Transverse colon (tissue), 4 donors: Measurements from ENCODE around the gene RSRC1. TPM values are rescaled to one million over a fixed set of nuclear protein-coding genes. Genes with fewer than 3 reads are reported as not detected.

Source experiments
- DNase-seq: peaks from one replicate; pipeline ENCODE4 v3.0.0-alpha.2; 2019
- H3K27ac ChIP-seq, 4 donors: fragments of 200-600 bp; sonication (generic); 2 replicates each; pipeline ENCODE4 v1.5.1; 2016 to 2018; ENCODE audit warnings: inconsistent platforms in 4 of 4
- H3K27me3 ChIP-seq: fragments of 200-600 bp; sonication (generic); 2 replicates; pipeline ENCODE4 v1.5.1; 2017; ENCODE audit warnings: inconsistent platforms
- H3K36me3 ChIP-seq, 4 donors: fragments of 200-600 bp; sonication (generic); 2 replicates each; pipeline ENCODE4 v1.5.1; 2017 to 2019; ENCODE audit warnings: inconsistent platforms in 4 of 4
- H3K4me1 ChIP-seq, 4 donors: fragments of 200-600 bp; sonication (generic); 2 replicates each; pipeline ENCODE4 v1.5.1; 2017 to 2020; ENCODE audit warnings: inconsistent platforms in 4 of 4
- H3K4me3 ChIP-seq, 4 donors: fragments of 200-600 bp; sonication (generic); 1 replicate in 1 of 4; 2 replicates in 3 of 4; pipeline versions ENCODE4 v1.5.1 to v1.6.1; 2017 to 2019; ENCODE audit warnings: inconsistent platforms in 4 of 4
- H3K9me3 ChIP-seq, 2 donors: fragments of 200-600 bp; sonication (generic); 2 replicates each; pipeline ENCODE4 v1.5.1; 2017 to 2019; ENCODE audit warnings: inconsistent platforms in 2 of 2
- CTCF ChIP-seq, 5 experiments: fragments of 200-600 bp in 3 of 5; fragments of 450-650 bp in 2 of 5; sonication (generic) in 3 of 5; IDR thresholded peaks; 1 replicate in 2 of 5; 2 replicates in 3 of 5; pipeline ENCODE4 v1.5.1; 2016 to 2017; ENCODE audit warnings: antibody characterized with exemption in 5 of 5, inconsistent platforms in 3 of 5, mild to moderate bottlenecking in 2 of 5, moderate library complexity in 1 of 5
- EP300 ChIP-seq: sonication (generic); formaldehyde crosslinking; IDR thresholded peaks from one replicate; pipeline ENCODE4 v1.6.1; 2017; ENCODE audit warnings: antibody characterized with exemption, low read depth
- POLR2A ChIP-seq: fragments of 450-650 bp; IDR thresholded peaks from one replicate; pipeline ENCODE4 v1.6.1; 2016; ENCODE audit warnings: antibody characterized with exemption, mild to moderate bottlenecking, moderate library complexity
- POLR2AphosphoS5 ChIP-seq, 3 donors: sonication (generic); formaldehyde crosslinking; IDR thresholded peaks; one replicate each; pipeline ENCODE4 v1.6.1; 2016; ENCODE audit warnings: antibody characterized with exemption in 3 of 3
- WGBS, 2 donors: methylation state at CpG; one replicate each; pipeline ENCODE4 v1.1.5; 2018; ENCODE audit warnings: low coverage in 1 of 2; 5-methylcytosine and 5-hydroxymethylcytosine counted together
- in situ Hi-C, 4 donors: fragments of 200-750 bp; cut with MboI; loops; one replicate each; pipeline versions ENCODE4 v1.15.0 to v1.15.1; 2017; ENCODE audit warnings: low sequenced_read_pairs in 3 of 4, low pct_ligation_motif_present in 1 of 4, low pct_unique_long_range_greater_than_20kb in 1 of 4
- intact Hi-C: fragments of 100-400 bp; cut with DNase I; formaldehyde crosslinking; loops from one replicate; pipeline ENCODE4 v1.15.1; 2023; ENCODE audit warnings: low total_unique reads
- total RNA-seq, 4 donors: library from RNA; depleted of rRNA; stranded (reverse); fragments of >200 nt; gene quantifications; one replicate each; pipeline ENCODE4 v1.1.0, GENCODE V29; 2016

Gene RSRC1
- total RNA-seq, 4 donors from 2014 or later: 5.6 to 65.1 (median 37.1) TPM

GRCh38 chr3:158200955-158201354 is 91.1 kb downstream of the RSRC1 start:
- no peaks in the 10 kb centered on the region for H3K4me1 ChIP-seq
- peaks cover 25 to 31% of the 10 kb centered on the region in 2 donors for H3K9me3 ChIP-seq
- no peak overlapping the region for H3K27ac ChIP-seq
- H3K27me3 ChIP-seq: no peaks in the 10 kb centered on the region
- TF ChIP-seq POLR2AphosphoS5 (IDR thresholded peaks at IDR 0.05) (no peak), EP300 (no peak)
- peaks cover 0 to 19% (median 4%) of the 10 kb centered on the region in 4 donors for H3K36me3 ChIP-seq
- no peak overlapping the region for H3K4me3 ChIP-seq
- in situ Hi-C loops (no loop called here), intact Hi-C loops (no loop called here)
- no peak for DNase-seq

GRCh38 chr3:158205324-158205723 is 95.4 kb downstream of the RSRC1 start:
- no peak overlapping the region for H3K4me3 ChIP-seq
- H3K36me3 ChIP-seq: peaks cover 0 to 13% (median 4%) of the 10 kb centered on the region in 4 donors
- in situ Hi-C loops (no loop called here), intact Hi-C loops (no loop called here)
- H3K9me3 ChIP-seq: peaks cover 13 to 15% of the 10 kb centered on the region in 2 donors
- WGBS, 2 donors: 47 to 61% methylated on average over 2 of the region's 2 CpGs
- no peaks in the 10 kb centered on the region for H3K4me1 ChIP-seq
- no peak for TF ChIP-seq POLR2A
- no peak for TF ChIP-seq POLR2AphosphoS5 (IDR thresholded peaks at IDR 0.05)
- TF ChIP-seq EP300: no peak
- TF ChIP-seq CTCF (IDR thresholded peaks at IDR 0.05): no peak
- DNase-seq: no peak
- no peak overlapping the region for H3K27ac ChIP-seq
- no peaks in the 10 kb centered on the region for H3K27me3 ChIP-seq

DNA sequence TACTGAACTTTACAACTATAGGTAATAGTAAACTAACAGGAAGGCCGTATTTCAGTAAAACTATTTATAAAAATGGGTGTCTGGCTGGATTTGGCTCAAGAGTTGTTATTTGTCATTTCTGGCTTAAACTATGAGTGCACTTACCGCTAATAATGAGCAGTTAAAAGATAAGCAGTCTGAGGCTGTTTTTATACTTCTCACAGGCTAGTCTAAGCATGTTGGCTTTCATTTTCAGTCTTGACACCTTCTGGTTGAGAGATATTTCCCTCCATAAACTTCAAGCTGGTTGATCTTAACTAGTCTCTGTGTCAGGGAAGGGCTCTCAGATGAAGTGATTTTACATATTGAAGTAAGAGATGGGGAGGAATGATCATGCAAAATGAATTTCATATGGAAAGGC is 96.1 kb downstream of the RSRC1 start:
- TF ChIP-seq CTCF (IDR thresholded peaks at IDR 0.05): no peak
- no peak for TF ChIP-seq POLR2AphosphoS5 (IDR thresholded peaks at IDR 0.05)
- TF ChIP-seq EP300: no peak
- no peak for TF ChIP-seq POLR2A
- Histone ChIP-seq H3K27ac (no peak overlapping the region), H3K27me3 (no peaks in the 10 kb centered on the region), H3K4me3 (no peak overlapping the region), H3K9me3 (peaks cover 6 to 8% of the 10 kb centered on the region in 2 donors), H3K4me1 (no peaks in the 10 kb centered on the region), H3K36me3 (peaks cover 0 to 8% (median 2%) of the 10 kb centered on the region in 4 donors)
- 73 to 81% methylated on average over 2 of the region's 2 CpGs for WGBS, 2 donors
- no peak for DNase-seq
- in situ Hi-C loops: no loop called here
- intact Hi-C loops: no loop called here

DNA sequence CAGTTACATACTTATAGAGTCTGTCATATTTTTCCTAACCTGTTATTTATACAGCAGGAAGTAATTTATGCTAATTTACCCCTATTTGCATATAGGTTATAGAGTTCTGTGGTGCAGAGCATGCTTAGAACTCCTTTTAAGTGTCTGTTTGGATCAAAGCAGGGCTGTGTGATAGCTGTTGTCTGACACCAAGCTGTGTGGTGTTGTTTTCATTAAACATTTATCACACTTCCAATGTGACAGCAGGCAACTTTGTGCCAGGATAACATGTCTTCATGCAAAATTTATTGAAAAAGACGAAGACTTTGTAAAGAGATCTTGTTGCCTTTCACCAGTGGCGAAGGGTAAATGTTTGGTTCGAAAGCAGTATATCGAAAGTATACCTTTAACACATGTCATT is 100.2 kb downstream of the RSRC1 start:
- intact Hi-C loops (no loop called here), in situ Hi-C loops (no loop called here)
- H3K27ac ChIP-seq: no peak overlapping the region
- no peak overlapping the region for H3K4me3 ChIP-seq
- WGBS, 2 donors: 97 to 98% methylated on average over 4 of the region's 4 CpGs
- no peaks in the 10 kb centered on the region for H3K36me3 ChIP-seq
- H3K27me3 ChIP-seq: no peaks in the 10 kb centered on the region
- TF ChIP-seq POLR2A (no peak), EP300 (no peak), CTCF (IDR thresholded peaks at IDR 0.05) (no peak), POLR2AphosphoS5 (IDR thresholded peaks at IDR 0.05) (no peak)
- H3K9me3 ChIP-seq: no peaks in the 10 kb centered on the region
- H3K4me1 ChIP-seq: no peaks in the 10 kb centered on the region
- no peak for DNase-seq

GRCh38 chr3:158213461-158213860 is 103.6 kb downstream of the RSRC1 start:
- in situ Hi-C loops: no loop called here
- no peaks in the 10 kb centered on the region for H3K4me1 ChIP-seq
- DNase-seq: no peak
- H3K9me3 ChIP-seq: no peaks in the 10 kb centered on the region
- H3K27ac ChIP-seq: no peak overlapping the region
- H3K4me3 ChIP-seq: no peak overlapping the region
- TF ChIP-seq POLR2AphosphoS5 (IDR thresholded peaks at IDR 0.05): no peak
- no peak for TF ChIP-seq POLR2A
- TF ChIP-seq EP300: no peak
- no peak for TF ChIP-seq CTCF (IDR thresholded peaks at IDR 0.05)
- intact Hi-C loops: no loop called here
- no peaks in the 10 kb centered on the region for H3K36me3 ChIP-seq
- H3K27me3 ChIP-seq: no peaks in the 10 kb centered on the region
